Ascending aorta (tissue), 2 donors: ENCODE results near the gene KIRREL3. TPM values are rescaled to one million over a fixed set of nuclear protein-coding genes. Genes with fewer than 3 reads are reported as not detected.

ENCODE experiments used
- DNase-seq, 2 donors: peaks; one replicate each; pipeline ENCODE4 v3.0.0-alpha.2; 2019; ENCODE audit warnings: low spot score in 2 of 2
- H3K27ac ChIP-seq, 2 donors: fragments of 200-600 bp; sonication (generic); one replicate each; pipeline ENCODE4 v1.5.1; 2016 to 2017; ENCODE audit warnings: mild to moderate bottlenecking in 1 of 2
- H3K27me3 ChIP-seq: fragments of 200-600 bp; sonication (generic); one replicate; pipeline ENCODE4 v1.5.1; 2017
- H3K36me3 ChIP-seq, 2 donors: fragments of 200-600 bp; sonication (generic); one replicate each; pipeline ENCODE4 v1.5.1; 2016
- H3K4me1 ChIP-seq, 2 donors: fragments of 200-600 bp; sonication (generic); one replicate each; pipeline ENCODE4 v1.5.1; 2016 to 2017; ENCODE audit warnings: mild to moderate bottlenecking in 1 of 2
- H3K4me3 ChIP-seq, 2 donors: fragments of 200-600 bp; sonication (generic); one replicate each; pipeline ENCODE4 v1.5.1; 2016 to 2017; ENCODE audit warnings: mild to moderate bottlenecking in 1 of 2
- H3K9me3 ChIP-seq, 2 donors: fragments of 200-600 bp; sonication (generic); one replicate each; pipeline ENCODE4 v1.5.1; 2016
- CTCF ChIP-seq, 3 experiments: fragments of 200-600 bp in 2 of 3; fragments of 450-650 bp in 1 of 3; sonication (generic) in 2 of 3; IDR thresholded peaks; one replicate each; pipeline ENCODE4 v1.5.1; 2016 to 2019; ENCODE audit warnings: antibody characterized with exemption in 3 of 3, mild to moderate bottlenecking in 1 of 3, moderate library complexity in 1 of 3
- intact Hi-C: fragments of 100-400 bp; cut with DNase I; formaldehyde crosslinking; loops from one replicate; pipeline ENCODE4 v1.15.1; 2023
- total RNA-seq: library from RNA; depleted of rRNA; stranded (reverse); fragments of >200 nt; gene quantifications from one replicate; pipeline ENCODE4 v1.1.0, GENCODE V29; 2016

Gene KIRREL3
- total RNA-seq, 1 donor from 2014 or later = not detected

DNA sequence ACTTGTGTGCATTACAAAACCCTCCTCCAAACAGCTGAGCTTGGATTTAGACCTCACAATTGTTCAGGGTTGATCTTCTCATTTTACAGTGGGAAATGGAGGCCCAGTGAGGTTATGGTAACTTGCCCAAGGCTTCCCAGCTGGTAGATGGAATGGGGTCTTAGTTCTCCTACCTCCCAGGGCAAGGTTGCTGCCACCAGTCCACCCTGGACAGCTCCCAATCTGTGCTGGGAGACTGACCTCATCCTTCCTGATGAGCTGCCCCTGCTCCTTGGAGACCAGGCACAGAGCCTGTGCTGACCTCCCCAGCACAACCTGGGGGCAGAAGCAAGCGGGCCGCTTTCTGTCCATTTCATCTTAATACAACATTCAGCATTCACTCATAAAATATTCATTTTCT lies 454.4 kb downstream of the KIRREL3 start:
- Histone ChIP-seq H3K9me3 (no peaks in the 10 kb centered on the region), H3K4me1 (no peaks in the 10 kb centered on the region), H3K27ac (no peak overlapping the region), H3K27me3 (no peaks in the 10 kb centered on the region), H3K4me3 (no peak overlapping the region), H3K36me3 (no peaks in the 10 kb centered on the region)
- no peak for DNase-seq
- TF ChIP-seq CTCF (IDR thresholded peaks at IDR 0.05) = no peak
- intact Hi-C loops = no loop called here

DNA sequence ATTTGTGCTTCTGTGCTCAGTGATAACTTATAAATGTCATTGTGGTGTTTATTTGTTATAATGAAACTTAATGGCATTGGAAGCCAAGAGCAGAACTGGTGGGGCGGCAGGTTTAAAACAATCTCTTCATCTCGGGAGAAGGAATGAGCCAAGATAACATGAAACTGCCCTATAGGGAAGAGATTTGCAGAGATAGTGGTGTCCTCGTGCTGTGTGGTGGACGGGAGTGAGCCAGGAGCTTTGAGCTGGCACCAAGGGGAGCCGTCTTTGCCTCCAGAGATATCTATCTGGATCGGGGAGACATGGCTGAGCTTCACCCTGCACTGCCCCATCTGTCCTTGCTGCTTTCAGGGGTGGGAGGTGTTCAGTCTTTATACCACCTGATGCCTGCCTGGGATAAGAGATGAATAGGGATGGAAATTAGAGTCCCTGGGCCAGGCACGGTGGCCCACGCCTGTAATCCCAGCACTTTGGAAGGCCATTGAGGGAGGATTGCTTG lies 455.5 kb downstream of the KIRREL3 start:
- DNase-seq = no peak
- no peaks in the 10 kb centered on the region for H3K36me3 ChIP-seq
- TF ChIP-seq CTCF (IDR thresholded peaks at IDR 0.05) = no peak
- no peaks in the 10 kb centered on the region for H3K9me3 ChIP-seq
- intact Hi-C loops = no loop called here
- no peak overlapping the region for H3K4me3 ChIP-seq
- no peaks in the 10 kb centered on the region for H3K27me3 ChIP-seq
- H3K27ac ChIP-seq = no peak overlapping the region
- no peaks in the 10 kb centered on the region for H3K4me1 ChIP-seq

DNA sequence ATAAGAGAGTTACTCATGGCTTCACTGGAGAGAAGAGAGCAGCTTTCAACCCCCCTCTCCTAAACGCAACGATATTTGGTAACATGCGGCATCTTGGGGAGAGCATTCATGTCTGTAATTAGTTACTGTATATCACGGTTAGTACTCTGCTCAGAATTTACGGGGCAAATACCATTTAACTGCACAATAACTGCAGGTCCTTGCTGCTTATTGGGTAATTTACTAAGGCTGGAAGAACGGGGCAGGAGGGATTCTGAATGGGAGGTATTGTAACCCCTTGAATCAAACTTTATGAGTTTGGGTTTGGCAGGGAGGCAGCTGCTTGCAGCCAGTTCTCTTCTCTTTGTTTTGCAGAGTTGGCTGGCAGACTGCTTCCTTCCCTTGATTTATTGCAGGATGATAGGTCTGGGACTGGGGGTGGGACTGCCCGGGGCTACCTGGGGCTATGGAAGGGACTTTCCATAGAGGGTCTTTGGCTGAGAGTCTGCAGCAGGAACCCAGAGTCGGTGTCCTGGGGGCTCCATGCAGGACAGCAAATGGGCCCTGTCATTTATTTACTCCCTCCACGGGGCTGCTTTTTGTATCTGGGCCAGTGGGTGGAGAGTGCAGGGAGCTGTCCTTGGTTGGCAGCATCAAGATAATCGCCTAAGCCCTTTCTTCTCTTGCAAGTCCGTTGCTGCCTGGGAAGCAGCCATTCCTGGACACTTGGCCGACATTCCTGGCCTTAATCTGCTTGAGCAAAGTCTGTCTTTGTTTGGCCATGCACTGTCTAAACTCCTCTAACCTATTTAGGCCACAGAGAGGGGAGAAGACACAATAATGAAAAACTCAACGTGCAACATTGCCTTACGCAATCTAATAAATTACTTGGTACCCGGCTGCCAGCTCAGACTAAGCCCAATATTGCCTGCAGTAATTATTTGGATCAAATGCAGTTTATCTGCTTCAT lies 456.2 kb downstream of the KIRREL3 start:
- Histone ChIP-seq H3K4me3 (no peak overlapping the region), H3K36me3 (no peaks in the 10 kb centered on the region), H3K9me3 (no peaks in the 10 kb centered on the region), H3K27me3 (no peaks in the 10 kb centered on the region), H3K27ac (no peak overlapping the region), H3K4me1 (no peaks in the 10 kb centered on the region)
- TF ChIP-seq CTCF (IDR thresholded peaks at IDR 0.05) = no peak
- intact Hi-C loops = no loop called here
- DNase-seq = no peak

DNA sequence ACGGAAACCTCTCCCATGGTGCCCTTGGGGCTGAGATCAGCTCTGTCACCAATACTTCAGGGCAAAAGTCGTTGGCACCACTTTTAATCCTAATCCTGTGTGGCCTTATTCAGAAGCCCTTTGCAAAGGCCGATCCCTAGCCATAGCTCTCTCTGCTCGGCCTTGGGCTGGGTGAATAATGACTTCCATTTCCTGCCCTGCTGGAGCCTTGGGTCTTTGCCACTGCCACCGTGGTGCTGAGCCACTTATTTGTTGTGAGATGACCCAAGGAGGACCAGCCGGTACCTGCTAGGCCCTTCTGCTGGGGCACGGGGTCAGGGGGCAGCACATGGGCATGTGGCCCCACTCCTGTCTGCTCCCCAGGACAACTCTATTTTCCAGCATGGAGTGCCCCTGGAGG lies 456.9 kb downstream of the KIRREL3 start:
- intact Hi-C loops = no loop called here
- no peak overlapping the region for H3K4me3 ChIP-seq
- no peaks in the 10 kb centered on the region for H3K27me3 ChIP-seq
- H3K36me3 ChIP-seq = no peaks in the 10 kb centered on the region
- no peaks in the 10 kb centered on the region for H3K4me1 ChIP-seq
- no peaks in the 10 kb centered on the region for H3K9me3 ChIP-seq
- no peak overlapping the region for H3K27ac ChIP-seq
- DNase-seq = no peak
- TF ChIP-seq CTCF (IDR thresholded peaks at IDR 0.05) = no peak

GRCh38 chr11:126542334-126543015 lies 458.1 kb downstream of the KIRREL3 start:
- Histone ChIP-seq H3K27me3 (no peaks in the 10 kb centered on the region), H3K36me3 (no peaks in the 10 kb centered on the region), H3K9me3 (no peaks in the 10 kb centered on the region), H3K27ac (no peak overlapping the region), H3K4me1 (no peaks in the 10 kb centered on the region), H3K4me3 (no peak overlapping the region)
- TF ChIP-seq CTCF (IDR thresholded peaks at IDR 0.05) = no peak
- intact Hi-C loops = no loop called here
- DNase-seq = no peak
